Measurements from ENCODE around the gene NKAIN2.

Gene NKAIN2

DNA sequence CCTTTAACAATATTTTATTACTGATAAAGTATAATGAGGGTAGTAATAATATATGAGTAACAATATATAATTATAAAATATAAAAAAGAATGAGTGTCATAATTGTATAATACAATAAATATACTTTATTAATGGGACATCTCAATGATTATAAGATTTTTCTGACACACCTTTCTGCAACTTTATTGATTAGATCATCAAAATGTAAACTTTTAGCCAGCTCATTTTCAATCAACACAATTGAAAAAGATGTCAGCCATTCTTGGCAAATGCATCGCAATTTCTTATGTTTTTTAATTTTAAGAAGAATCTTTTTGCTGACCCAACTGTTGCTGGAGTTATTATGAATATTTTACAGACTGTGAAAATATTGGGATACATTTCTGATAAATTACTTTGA is 1026.2 kb downstream of the NKAIN2 start:
- DNase-seq (ENCODE audit: low read depth) = no peak

DNA sequence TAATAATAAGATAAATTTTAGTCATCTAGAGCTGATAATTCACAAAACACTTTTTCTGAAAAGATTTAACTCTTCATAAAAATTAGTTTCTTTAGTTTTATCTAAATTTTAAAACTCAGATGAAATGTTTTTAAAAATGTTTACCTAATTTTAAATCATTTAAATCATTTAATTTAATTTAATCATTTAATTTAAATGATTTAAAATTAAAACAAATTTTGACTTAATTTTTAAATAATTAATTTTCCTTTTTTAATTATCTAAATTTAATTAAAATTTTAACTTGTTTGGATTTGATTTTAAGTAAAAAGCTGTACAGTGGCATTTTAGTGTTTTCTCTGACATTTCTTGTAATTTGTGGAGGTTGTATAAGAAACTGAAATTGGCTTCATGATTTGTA is 1026.8 kb downstream of the NKAIN2 start:
- no peak for DNase-seq (ENCODE audit: low read depth)

GRCh38 chr6:124854338-124854922 is 1050.8 kb downstream of the NKAIN2 start:
- DNase-seq (ENCODE audit: low read depth) = no peak

DNA sequence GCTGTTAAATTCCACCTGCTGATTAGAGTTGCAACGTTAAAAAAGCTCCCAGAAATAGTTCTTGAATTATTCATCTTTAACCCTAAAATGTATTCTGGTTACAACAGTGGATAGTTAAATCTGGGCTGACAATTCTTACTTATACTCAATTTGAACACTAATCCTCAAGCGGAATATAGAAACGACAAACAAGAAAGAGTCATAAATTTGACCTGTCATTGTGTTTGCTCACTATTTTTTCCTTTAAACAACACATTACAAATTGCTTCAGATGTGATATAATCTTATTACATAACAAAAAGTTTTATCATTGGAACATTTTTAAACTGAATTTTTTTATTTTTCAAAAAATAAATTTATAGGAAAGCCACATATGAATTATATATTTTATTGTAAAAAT is 1054.1 kb downstream of the NKAIN2 start:
- no peak for DNase-seq (ENCODE audit: low read depth)

GRCh38 chr6:124858564-124858963 is 1054.9 kb downstream of the NKAIN2 start:
- no peak for DNase-seq (ENCODE audit: low read depth)

DNA sequence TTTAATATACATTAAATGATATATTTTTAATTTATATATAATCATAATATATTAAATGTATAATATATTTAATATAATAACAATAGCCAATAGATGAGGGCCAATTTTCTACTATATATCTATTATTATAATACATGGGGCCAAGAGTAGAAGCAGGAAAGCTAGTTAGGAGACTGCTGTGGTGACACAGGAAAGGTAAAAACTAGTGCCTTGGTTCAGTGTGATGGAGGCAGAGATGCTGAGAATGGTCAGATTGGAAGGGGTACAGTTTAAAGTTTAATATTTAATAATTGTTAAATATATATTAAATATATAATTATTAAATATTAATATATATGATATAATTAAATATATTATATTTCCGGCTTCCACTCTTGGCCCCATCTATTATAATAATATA is 1055.7 kb downstream of the NKAIN2 start:
- no peak for DNase-seq (ENCODE audit: low read depth)

DNA sequence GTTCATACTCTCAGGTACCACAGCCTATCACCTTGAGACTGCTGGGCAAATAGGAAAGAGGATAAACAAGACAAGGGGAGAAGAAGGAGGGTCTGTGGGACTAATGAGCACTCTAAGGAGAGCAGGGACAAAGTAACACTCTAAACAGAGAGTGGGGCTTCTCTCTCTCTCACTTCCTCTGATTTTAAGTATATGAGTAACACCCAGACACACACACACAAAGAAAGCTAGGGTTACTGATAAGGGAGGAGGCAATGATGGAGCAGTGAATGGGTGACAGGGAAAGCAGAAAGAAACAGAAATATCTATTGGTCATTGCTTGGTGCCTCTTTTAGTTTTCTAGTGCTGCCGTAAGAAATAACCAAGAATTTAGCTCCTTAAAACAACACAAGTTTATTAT is 1062.4 kb downstream of the NKAIN2 start:
- DNase-seq (ENCODE audit: low read depth) = no peak

- DNase-seq (ENCODE audit: low read depth) = no peak
These were observed 1063.5 kb downstream of the NKAIN2 start for GRCh38 chr6:124867121-124867520.

DNA sequence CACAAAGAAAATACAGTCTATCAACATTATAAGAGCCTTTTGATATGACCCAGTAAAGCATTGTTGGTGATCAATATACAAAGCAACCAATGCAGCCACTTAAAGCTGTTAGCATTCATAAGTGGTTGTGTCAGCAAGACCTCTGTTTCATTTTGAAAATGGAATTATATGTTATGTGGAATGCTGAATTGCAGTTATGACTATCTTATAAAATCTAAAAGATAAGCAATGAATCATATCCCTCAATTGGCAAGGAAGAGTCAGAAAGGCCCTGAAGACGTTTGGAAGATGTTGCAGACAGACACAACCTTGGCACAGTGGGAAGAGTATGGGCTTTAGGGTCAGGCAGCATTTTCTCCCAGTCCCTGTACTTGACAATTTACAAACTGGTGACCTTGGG is 1064.8 kb downstream of the NKAIN2 start:
- DNase-seq (ENCODE audit: low read depth) = no peak

DNA sequence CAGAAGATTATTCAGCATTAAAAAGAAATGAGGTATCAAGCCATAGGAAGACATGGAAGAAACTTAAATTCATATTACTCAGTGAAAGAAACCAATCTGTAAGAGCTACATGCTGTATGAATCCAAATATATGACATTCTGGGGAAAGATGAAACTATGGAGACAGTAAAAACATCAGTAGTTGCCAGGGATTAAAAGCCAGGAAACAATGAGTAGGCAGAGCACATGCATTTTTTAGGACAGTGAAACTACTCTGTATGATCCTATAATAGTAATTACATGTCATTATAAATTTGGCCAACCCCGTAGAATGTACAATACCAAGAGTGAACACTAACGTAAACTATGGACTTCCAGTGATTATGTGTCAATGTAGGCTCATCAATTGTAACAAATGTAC is 1065.8 kb downstream of the NKAIN2 start:
- DNase-seq (ENCODE audit: low read depth) = no peak

DNA sequence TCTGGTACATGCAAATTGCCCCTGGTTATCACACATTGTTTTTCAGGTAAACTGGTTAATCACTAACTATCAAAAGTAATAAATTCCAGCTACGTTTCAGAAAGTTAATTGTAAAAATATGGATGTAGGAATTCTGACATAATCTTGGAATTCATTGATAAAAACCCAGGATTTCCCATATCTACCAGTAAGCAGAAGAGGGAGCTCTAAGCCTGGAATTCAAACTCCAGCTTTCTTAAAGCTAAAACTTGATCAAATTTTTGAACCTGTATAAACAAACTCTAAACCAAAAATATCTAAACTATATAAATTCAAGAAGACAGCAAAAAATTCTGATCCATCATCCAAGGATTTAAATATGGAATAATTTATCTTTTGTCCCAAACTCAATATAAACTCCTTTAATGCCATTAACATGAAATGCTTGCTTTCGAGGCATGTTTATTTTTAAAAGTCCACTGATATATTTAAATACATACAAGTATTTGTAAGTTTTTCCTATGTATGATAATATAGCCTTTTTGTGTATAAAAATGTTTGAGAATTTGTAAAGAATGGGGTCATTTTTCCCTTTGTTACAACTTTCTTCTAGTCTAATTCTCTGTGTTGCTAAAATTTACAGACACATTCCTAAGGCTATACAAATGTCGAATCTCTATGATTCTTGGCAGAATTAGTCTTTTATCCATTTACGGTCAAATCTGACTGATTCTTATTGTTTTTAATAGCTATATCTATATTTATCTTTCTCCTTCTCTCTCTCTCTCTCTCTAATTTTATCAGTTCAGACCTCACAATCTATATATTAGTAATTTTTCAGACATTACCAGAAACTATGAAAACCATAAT is 1067.2 kb downstream of the NKAIN2 start:
- DNase-seq (ENCODE audit: low read depth) = no peak

DNA sequence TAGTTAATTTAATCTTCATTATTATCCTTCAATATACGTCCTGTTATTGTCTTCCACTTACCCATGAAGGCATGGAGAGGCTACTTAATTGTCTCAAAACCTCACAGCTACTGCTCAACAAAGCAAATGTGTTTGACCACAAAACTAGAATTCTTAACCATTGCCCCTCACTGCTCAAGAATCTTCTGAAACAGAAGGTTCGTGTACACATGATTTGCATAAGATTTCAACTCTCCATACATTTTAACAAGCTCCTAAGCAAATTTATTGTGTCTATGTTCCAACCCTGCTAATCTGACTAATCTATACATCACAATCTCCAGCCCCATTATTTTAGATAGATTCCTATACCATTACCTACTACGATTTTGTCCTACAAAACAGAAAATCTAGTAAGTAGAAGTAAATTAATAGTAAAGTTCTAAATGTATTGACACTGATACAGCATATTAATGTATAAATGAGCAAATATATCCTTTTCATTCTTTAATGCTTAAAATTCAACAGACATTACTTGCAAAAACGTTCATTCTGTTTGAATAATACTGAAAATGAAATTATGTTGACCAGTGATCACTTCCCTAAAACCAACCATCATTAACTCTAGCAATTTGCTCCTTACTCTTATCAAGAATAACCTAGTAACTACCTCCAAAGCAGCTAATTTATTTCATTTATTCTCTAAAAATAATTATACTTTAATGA is 1068.8 kb downstream of the NKAIN2 start:
- DNase-seq (ENCODE audit: low read depth) = no peak

- DNase-seq (ENCODE audit: low read depth) = no peak
These were observed 1069.4 kb downstream of the NKAIN2 start for GRCh38 chr6:124873066-124873410.
